HK-2 (cell line): ENCODE data around the gene OPRL1.

Experiments
- DNase-seq: peaks from one replicate; pipeline ENCODE4 v3.0.0-alpha.2; 2018; ENCODE audit not compliant: unreplicated experiment

Gene OPRL1

DNA sequence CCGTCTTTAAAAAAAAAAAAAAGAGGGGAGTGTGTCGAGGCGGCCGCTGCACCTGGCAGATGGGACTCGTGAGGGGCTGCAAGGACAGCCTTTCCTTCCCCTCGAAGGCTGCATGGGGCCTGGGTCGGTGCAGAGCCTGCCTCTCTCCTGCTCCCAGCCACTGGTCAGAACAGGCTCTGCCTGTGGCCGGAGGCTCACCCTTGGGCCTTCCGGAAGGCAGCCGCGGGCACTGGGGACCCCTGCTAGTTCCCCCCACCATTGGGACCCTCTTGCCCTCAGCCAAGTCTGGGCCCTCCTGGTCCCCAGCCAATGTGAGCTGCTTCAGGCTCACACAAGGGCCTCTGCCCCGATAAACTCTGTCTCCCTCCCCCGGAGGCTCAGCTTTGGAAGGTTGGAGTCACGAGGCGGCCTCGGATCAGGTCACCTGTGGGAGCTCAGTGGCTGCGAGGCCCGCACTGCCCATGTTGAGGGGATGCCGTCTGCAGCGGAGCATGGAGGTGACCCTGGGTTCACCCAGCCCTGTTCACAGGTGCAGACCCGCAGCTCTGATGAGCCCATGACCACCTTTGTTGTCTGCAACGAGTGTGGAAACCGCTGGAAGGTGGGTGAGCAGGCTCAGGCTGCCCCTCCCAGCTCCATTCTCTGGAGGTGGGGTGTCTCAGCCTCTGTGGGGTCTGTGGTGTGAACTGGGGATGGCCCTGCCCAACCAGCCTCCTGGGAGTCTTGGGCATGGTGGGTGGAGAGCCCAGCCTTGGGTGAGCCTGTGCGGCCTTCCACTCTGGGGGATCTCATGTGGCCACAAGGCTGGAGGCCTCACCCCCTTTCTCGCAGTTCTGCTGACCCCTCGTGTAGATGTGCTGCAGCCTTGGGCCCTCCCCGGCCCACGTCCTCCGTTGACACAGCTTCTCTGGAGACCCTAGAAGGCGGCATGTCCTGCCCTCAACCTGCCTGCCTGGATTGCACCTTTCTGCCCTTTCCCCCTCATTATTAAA lies 8.2 kb upstream of the OPRL1 start:
- no peak for DNase-seq

DNA sequence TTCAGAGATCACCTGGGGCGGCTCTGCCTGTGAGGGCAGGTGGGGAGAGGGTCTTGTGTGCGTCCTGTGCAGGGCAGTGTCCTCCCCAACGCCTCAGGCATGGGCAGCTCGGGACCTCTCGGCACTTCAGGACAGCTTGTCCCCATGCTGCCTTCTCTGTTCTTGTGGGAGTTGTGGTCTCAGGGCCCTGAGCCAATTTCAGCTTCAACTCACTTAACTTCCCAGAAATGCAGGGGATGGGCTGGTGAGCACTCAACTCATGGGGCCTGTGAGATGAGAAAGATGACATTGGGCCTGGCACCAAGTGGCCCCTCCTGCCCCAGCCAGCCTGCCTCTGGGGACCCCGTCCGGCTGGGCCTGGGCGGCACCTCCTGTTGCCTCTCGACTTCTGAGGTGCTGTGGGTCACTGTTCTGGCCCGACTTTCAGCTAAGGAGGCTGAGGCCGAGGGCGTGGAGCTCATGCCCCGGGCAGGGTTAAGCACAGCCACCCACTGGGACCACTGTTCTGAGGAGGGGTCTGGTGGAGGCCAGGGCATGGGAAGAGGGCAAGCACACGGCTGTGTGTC lies 7.3 kb upstream of the OPRL1 start:
- DNase-seq: no peak

DNA sequence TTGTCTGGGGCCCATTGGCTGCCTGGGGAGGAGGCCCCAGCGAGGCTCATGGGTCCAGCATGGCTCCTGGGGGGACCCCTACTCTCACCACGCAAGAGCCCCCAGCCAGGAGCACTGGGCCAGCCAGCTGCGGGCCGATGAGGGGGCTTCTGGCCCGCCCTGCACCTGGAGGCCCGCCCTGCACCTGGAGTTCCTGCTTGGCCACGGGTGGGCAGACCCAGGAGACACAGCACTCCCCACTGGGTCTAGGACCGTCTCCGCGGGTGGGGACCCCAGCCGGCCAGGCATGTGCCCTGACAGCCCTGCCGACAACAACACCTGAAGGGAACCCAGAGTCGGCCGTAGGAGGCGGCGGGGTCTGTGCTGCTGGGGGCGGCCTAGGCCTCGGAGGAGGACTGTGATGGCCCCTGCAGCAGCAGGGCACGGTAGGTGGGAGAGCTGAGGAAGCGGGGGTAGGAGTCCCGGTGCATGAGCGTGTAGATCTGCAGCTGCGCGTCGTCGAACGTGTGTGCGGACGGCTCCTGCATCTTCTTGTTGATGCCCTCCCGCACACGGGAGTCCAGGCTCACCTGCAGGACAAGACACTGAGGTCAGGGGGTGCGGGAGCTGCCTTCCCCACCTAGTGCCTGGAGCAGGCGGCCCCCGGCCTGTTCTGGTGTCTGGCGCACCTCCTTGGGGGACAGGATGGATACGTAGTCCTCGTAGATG lies 6.3 kb upstream of the OPRL1 start:
- DNase-seq: no peak

DNA sequence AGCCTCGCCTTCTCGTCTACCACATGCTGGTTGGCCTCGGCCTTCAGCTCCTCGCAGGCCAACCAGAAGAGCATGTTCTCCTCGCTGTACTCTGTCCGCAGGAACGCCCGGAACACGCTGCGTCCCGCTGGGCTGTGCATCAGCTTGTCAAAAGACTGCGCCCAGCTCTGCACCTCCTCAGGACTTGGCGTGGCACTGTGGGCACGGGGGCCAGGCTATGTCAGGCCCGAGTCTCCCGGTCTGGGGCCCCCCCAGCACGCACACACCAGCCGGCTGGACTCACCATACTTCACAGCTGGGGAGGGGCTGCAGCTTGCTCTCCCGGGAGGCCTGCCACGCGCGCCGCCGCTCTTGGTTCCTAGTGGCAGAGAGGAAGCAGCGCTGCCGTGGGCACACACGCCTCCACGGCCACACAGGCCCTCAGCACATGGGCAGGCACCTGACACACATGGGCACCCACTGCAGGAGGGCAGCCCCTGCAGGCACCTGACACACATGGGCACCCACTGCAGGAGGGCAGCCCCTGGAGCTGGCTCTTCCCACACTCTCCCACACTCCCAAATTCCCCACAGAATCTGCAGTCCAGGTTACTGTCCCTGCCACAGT lies 5.6 kb upstream of the OPRL1 start:
- DNase-seq: no peak

DNA sequence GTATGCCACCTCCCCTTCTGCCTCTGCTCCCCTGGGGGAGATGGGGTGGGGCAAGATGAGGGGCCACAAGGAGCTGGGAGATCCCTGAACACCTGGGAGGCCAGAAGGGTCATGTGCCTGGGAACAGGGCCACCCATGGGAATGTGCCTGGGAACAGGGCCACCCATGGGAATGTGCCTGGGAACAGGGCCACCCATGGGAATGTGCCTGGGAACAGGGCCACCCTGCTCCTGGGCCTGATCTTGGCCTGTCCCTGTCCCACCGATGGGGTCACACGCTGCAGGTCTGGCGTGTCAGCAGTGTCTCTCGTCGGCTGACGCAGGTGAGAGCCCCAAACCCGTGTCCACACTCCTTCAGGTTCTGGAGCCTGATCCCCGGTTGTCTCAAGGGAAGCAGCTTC lies 4.9 kb upstream of the OPRL1 start:
- DNase-seq: no peak

DNA sequence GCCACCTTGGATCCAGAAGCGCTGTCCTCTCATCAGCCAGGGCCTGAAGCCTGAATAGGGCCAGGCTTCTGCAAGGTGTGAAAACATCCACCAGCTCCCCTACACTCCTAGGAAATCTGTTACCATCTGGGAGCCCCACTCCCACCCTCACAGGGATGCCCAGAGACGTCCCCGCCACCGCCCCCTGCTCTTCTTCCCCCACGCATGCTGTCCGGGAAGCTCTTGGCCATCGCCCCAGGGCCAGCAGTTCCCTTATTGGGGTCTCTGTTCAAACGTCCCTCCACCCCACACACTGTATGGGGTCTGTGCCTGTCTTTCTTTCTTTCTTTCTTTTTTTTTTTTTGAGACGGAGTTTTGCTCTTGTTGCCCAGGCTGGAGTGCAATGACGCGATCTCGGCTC lies 4.3 kb upstream of the OPRL1 start:
- DNase-seq: no peak

DNA sequence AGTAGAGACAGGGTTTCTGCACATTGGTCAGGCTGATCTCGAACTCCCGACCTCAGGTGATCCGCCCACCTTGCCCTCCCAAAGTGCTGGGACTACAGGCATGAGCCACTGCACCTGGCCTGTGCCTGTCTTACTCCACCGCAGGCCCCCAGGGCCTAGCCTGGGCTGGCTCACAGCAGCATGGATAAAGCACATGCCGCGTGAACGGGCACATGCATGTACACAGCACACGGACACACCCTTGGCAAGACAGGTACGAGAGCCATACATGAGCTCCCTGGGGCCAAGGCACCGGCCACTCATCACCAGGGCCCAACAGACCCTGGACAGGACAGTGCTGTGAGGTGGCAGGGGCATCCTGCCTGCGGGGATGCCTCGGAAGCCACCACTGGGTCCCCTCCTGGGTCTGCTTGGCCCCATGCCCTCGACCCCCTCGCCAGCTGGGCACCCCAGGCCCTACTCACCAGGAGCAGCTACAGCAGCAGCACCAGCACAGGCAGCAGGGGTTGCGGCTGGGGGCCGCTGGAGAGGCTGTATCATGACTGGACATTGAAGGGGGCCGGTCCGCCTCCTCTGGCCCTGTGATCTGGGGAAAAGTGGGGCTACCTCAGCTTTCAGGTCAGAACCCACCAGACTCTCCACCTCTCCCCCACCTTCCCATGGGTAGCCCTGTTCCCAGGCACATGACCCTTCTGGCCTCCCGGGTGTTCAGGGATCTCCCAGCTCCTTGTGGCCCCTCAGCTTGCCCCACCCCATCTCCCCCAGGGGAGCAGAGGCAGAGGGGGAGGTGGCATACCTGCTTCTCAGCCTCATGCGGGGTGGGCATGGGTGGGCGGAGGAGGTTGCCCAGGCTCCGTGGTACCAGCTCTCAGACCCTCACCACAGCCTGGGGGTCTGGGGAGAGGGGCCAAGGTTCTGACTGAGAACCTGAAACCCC lies 3.6 kb upstream of the OPRL1 start:
- no peak for DNase-seq

DNA sequence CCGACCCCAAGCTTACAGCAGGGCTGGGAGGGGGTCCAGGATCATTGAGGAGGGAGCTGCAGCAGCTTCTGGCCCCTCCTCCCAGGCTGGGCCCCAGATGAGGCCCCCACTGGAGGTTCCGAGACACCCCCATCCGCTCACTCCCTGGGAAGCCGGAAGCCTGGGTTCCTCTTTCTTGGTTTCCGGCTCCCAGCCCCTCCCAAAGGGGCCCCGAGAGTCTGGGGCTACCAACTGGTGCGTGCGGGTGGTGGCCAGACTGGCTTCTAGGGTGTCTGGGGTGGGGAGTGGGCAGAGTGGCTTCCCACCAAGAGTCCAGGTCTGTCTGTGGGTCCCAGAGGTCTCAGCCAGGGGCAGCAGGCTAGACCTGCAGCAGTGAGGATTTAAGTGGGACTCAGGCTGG lies 2.8 kb upstream of the OPRL1 start:
- no peak for DNase-seq

DNA sequence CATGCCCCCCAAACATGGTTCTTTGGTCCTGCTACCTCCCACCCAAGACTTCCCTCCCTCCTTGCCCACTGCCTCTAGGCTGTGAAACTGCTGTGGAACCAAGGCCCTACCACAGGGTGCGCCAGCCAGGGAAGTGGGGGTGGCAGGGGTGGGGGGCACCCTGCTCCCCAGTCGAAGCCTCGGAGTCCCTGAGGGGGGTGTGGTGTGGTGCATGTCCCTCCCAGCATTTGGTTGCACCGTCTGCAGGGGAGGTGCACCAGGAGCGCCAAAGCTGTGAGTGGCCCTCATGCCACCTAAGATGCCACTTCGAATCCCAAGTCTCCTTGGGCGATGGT lies 2.4 kb upstream of the OPRL1 start:
- no peak for DNase-seq

DNA sequence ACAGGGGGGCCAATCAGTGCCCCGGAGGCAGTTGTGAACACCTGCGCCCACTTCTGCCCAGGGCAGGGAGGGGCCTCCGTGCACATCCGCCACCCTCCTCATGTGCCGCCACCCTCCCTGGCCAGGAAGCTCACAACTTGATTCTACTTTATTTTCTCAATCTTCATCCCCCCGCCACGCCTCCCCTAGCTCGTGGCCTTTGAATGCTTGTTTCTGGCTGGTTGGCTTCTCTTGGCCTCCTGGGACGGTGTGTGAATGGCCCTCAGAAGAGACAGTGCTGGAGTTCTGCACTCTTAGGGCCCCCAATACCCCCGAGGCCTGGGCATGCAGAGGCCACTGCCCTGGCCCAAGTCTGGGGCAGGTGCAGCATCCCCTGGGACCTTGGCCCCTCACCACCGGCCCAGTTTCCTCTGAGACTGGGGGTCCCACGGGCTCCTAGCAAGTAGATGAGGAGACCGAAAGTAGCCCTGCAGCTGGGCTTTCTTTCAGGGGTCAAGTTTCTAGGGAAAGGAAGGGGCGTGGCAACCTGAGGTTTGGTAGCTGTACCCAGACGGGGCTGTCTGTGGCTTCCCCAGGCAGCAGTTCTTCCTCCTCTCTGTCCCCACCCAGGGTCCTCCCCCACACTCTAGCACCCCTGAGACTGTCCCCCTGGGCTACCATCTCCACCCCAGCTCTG lies 1.9 kb upstream of the OPRL1 start:
- DNase-seq: no peak

DNA sequence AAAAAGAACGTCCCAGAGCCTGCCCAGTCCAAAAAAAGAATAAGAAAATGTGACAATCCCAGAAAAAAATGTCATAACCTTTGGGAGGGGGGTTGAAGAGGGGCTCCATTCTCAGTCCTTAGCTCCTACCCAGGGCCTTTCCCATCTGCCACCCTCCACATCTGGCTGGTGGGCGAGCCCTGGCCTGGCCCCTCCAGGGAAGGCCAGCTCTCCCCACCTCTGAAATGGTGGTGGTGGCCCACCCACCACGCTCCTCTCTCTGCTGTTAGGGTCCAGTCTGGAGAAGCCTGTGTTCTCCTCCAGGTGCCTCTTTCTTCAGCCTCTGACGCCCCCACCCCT lies 979 bp upstream of the OPRL1 start:
- DNase-seq: no peak

DNA sequence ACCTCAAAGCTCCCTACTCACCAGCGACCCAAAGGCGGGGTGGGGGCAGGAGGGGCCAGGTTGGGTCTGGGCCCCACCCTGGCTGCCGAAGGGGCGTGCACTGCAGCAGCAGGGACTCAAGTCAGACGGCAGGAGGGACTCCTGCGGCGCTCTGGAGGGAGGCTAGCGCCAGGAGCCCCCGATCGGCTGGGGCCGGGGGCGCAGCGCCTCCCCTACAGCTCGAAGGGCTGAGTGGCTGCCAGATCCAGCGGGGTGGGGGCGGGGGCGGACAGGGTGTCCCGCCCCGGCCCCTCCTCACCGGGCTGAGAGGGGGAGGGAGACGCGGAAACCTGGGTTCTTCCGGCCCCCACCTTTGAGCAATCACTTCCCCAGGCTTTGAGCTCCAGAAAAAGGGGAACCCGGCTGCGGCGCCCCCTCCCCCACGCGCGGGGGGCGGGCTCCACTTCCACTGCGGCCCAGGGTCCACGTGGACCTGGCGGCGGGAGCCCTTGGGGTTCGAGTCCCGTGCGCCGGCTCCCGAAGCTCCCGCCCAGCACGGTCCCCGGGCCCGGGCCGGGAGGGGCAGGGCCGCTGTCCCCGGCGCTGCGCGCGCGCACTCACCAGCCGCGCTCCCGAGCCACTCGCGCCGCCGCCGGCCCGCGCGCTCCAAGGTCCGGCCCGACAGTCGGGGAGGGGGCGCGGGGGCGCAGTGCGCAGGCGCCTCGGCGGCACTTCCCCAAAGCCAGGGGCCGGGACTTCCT lies 439 bp upstream of the OPRL1 start, which contains the start of gene RGS19:
TSS of gene RGS19 (minus strand) at position 246 of the 740 bp plus-strand sequence. CDS start 2,632 bp downstream, outside the sequence.
- peak; percentile 77 for DNase-seq

DNA sequence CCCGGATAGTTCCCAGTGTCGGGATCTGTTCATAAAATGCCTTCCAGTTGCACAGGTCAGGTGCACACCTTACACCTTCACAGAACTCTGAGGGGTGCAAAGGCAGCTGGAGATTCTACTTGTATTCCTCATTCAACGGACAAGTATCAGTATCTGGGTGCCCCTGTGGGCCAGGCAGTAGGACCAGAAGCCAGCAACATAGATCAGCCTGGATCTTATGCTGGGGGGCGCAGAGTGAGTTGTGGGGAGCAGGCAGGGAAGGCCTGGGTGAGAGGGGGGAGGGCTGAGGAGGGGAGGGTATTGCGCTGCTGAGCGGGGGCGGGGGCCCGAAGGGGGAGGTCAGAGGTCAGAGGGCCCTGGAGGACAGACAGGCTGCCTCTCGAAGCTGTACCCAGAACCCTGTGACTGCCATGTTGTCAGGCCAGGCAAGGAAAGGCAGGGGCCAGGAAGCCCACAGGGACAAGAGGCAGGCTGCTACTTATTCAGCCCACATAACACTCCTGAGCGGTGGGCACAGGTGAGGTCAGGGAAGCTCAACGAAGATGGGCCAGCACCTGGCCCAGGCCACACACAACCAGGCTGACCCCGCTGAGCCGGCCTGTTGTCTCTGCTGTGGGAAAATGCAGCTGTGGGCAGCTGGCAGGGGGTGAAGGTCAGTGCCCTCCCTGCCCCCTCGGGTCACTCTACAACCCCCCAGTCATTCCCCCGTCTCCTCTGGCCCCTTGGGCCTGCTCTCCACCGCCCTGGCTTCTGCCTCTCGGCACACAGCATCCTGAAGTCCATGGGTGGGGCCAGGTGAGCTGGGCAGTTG lies 1.1 kb downstream of the OPRL1 start:
- DNase-seq: no peak

DNA sequence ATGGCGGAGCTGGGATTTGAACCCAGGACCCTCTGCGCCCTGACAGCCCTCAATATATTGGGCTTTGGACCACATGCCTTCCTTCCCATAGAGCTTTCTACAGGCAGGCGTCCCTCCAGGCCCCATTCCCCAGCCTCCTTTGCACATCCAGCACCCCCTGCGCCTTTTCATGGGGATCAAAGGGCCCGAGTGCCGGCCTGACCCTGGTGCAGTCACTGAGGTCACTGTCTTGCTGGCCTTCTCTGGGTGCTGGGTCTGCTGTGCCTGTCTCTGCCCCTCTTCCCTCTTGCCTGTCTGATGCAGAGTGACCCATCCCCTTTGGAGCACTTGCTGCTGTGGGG lies 1.7 kb downstream of the OPRL1 start:
- no peak for DNase-seq

DNA sequence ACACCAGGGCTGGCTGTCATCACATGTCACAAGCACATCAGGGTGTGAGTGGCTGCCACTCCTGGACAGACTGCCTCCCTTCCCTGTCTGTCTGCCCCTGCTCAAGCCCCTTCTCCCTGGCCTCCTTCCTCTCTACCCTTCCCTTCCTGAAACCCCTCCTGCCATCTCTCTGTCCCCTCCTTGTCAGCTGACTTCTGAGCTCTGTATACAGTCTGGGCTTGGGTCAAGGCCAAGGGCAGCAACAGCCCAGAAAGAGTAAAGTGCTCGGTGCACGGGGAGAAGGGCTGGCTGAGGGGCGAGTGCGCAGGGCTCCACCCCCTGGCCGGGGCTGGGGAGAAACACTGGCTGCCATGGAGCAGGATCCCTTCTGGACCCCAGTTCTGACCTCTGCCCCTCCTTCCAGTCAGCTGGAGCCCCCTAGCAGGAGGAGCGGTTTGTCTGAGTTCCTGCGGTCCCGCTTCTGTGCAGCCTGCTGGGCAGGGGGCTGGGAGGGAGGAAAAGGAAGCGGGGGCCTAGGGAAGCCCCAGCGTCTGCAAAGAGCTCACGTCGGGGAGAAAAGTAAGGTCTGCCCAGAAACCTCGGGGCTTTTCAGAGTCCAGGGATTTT lies 2.3 kb downstream of the OPRL1 start:
- DNase-seq: no peak

DNA sequence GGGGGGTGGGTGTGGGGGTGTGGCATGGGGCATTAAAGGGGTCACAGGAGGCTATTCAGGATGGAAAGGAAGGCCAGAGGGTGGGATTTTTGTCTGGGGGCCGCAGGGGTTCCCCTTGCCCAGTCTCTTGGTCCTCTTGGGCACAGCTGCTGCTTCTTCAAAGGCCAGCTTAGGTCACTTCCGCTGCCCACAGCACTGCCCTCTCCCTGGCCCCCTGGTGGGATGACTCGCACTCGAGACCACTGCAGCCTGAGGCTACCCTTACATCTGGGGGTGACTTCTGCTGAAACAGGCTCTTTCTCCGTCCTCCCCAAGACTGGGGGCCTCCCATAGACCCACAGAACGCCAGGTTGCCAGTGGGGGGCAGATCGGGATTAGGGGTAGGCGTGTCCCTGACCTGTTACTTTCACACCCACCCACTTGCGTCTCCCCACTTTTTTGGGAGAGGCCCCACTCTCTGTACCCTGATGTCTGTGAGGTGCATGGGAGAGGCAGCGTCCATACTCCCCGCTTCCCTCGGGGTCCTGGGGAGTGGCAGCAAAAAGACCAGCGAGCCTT lies 3.0 kb downstream of the OPRL1 start:
- no peak for DNase-seq

DNA sequence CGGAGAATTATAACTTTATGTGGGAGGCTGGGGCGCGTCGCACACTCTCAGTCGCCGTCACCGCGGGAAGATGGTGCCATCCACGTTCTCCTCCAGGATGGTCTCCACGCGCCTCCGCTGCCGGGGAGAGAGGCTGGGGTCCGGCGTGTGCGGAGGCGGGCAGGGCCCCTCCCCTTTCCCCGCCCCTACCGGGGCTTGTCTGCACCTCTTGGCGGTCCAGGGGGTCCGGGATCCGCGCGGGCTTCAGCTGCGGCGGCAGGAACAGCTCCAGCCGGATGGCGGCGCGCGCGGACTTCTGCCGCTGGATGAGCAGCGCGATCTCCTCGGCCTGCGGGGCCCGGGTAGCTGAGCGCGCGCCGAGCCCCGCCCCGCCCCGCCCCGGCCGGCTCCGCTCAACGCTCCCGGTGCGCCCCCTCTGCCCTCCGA lies 3.5 kb downstream of the OPRL1 start:
- peak; percentile 81 for DNase-seq
